Adrenal gland (tissue), 5 donors: ENCODE measurements around the gene REM2.
"Not testable (repeated sequence)": the region's sequence is repeated elsewhere in the genome, so short reads cannot be mapped to it uniquely, and the experiment has no call there.

Experiments
- CTCF ChIP-seq, 6 experiments: fragments of 450-650 bp in 4 of 6; fragments of 200-600 bp in 2 of 6; sonication (generic) in 1 of 6; IDR thresholded peaks; 1 replicate in 5 of 6; 2 replicates in 1 of 6; pipeline versions ENCODE4 v1.5.1 to v1.8.0; 2016 to 2021; ENCODE audit warnings: antibody characterized with exemption in 6 of 6, mild to moderate bottlenecking in 2 of 6, moderate library complexity in 1 of 6
- POLR2A ChIP-seq, 2 donors: fragments of 450-650 bp; IDR thresholded peaks; one replicate each; pipeline ENCODE4 v1.6.1; 2017; ENCODE audit warnings: antibody characterized with exemption in 2 of 2, mild to moderate bottlenecking in 2 of 2, moderate library complexity in 1 of 2
- donor health status: DM: no; HTN: no; CAD: no.

- TF ChIP-seq CTCF, POLR2A (IDR thresholded peaks at IDR 0.05): not testable (repeated sequence)
These were observed 28.7 kb upstream of the REM2 start for GRCh38 chr14:22854296-22854695.
